NCI-H1105 treated with DMSO at 0.1 percent for 48 hours (cell line): ENCODE results near the gene GEMIN7.

Experiments
- DNase-seq: peaks from one replicate; lab custom pipeline; 2025; lab: John Stamatoyannopoulos, UW

GEMIN7 gene

DNA sequence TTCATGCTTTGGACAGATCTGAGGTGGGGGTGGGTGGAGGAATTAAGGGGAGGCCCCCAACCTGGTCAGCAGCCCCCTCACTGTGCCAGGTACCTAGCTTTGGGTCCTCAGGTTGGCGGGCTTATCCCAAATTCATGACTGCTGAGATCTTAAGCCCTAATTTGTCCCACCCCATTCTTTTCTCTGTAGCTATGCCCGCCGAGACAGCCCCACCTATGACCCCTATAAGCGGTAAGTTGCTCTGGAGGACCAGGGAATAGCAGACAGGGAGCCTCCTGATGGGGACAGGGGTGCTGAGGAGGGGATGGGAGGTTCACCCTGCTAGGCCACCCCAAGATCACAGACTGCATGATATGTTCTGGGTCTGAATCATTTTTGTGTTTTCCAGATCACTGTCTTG, 17.1 kb upstream of the GEMIN7 start:
- no peak for DNase-seq

GRCh38 chr19:45063851-45064801, 14.9 kb upstream of the GEMIN7 start:
- DNase-seq = no peak

- no peak for DNase-seq
These were observed 12.0 kb upstream of the GEMIN7 start for GRCh38 chr19:45066921-45067661.

GRCh38 chr19:45068041-45068440, 11.0 kb upstream of the GEMIN7 start:
- DNase-seq = no peak

DNA sequence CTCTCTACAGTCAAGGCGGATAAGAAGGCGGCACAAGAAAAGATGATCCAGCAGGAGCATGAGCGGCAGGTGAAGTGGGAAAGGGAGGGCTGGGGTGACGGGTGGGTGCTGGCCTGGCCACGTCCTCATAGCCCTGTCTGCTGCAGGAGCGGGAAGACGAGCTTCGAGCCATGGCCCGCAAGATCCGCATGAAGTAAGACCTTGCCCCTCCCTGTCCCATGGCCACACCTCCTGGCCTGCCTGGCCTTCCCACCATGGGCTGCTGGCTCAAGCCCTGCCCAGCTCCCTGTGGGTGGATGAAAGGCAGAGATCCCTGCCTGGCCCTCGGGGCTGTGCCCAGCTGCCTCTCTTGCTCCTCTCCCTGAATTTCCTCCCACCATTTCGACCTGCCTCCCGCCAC, 10.0 kb upstream of the GEMIN7 start:
- DNase-seq = no peak

GRCh38 chr19:45070214-45070613, 8.8 kb upstream of the GEMIN7 start:
- DNase-seq = no peak

DNA sequence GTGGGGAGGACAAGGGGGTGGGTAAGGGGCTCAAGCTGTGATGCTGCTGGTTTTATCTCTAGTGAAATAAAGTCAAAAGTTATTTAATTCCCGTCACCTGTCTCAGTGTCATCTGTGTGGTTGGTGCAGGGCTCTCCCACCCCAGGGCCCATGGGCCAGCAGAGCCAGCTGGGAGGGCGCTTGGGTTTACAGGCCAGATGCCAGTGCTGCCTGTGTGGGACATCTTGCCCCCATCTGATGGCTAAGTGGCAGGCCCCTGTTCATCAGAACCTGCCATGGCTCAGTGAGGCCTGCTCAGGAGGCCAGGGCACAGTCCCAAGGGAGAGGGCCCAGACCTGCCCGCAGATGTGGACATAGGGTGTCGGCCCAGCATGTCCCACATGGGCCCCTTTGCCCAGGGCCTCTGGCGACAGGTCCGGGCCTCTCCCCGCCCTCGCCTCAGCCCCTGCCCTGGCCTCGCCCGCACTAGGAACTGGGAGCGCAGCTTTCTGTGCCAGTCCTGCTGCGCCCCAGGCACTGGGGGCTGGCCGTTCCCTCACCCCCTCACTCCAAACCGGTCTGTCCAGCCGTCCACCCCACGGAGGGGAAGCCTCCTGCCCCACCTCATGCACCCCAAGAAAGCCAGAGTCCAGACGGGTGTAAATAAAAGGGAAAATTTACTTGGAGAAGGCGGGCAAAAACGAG, 8.1 kb upstream of the GEMIN7 start:
- no peak for DNase-seq

- DNase-seq = no peak
These were observed 7.5 kb upstream of the GEMIN7 start for GRCh38 chr19:45071545-45071938.

GRCh38 chr19:45071969-45072790, 6.9 kb upstream of the GEMIN7 start:
- no peak for DNase-seq

GRCh38 chr19:45074744-45075300, 4.2 kb upstream of the GEMIN7 start:
- DNase-seq = no peak

DNA sequence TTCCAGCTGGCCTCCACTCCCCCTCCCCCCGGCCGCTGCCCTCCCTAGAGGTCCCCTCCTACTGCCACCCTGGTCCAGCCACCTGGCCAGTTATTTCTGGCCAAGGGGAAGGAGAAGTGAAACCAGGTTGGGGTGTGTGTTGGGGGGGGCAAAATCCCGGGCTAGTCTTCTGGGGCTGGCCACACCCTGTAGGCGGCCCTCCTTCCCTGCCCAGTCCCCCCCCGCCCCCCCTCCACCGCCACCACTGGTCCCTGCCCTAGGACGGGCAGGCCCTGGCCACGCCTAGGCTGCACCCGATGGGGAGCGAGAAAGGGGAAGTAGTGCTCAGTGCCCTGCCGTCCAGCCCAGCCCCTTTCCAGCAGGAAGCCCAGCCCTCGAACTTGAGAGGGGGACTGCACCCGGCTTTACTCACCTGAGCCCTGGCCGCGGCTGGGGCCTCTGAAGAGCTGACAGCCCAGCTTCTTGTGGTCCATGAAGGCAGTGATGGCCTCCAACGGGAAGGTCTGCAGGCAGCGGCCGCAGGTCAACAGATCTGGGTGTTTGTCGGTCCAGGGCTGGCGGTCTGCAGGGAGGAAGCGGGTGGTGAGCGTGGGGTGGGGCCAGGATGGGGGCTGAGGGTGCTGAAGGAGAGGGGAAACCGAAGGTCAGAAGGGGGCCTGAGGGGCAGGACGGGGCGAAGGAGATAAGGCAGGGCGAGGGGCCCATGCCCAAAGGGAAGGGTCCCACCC, 3.6 kb upstream of the GEMIN7 start:
- peak; percentile 25 for DNase-seq

GRCh38 chr19:45076029-45076850, 2.8 kb upstream of the GEMIN7 start, which contains the start of gene ZNF296:
Gene ZNF296, minus strand, starts transcription at chr19:45076478. Its CDS starts 105 bp downstream, at chr19:45076373.
- DNase-seq = peak; percentile 68

GRCh38 chr19:45076851-45077730, 2.0 kb upstream of the GEMIN7 start:
- no peak for DNase-seq

DNA sequence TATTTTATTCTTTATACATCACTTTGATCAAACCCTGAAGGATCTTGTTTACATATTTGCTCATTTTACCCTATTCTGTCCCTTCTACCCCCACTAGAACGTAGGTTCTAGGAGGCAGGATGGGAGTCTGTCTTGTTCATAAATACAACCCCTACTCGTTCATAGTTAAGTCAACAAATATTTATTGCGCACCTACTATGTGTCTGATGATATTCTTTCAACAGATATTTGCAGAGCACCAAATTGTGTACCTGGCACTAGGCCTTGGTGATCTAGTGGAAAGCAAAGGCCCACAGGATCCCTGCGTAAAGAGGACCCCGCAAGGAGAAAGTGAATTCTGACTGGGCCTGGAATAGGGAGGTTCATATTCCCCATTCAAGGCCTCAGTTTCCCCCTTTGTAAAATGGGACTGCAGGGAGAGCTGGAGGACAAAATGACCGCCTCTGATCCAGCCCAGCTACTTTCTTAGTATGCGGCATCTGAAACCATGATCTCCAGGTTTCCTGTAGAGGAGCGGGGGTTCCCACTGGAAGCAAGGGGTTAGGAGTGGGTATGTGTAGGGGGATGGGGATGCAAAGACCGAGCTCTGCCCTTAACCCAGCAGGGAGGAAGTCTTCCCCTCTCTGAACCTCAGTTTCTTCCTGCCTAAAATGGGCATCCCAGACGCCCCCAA, 534 bp upstream of the GEMIN7 start:
- DNase-seq = no peak

GRCh38 chr19:45079911-45080370, 881 bp downstream of the GEMIN7 start:
- DNase-seq = no peak

- DNase-seq = no peak
These were observed 3.1 kb downstream of the GEMIN7 start for GRCh38 chr19:45082170-45082569.

- DNase-seq = no peak
These were observed 7.4 kb downstream of the GEMIN7 start for GRCh38 chr19:45086480-45086879.

- DNase-seq = no peak
These were observed 8.5 kb downstream of the GEMIN7 start for GRCh38 chr19:45087531-45087930.
